Measurements from ENCODE around the gene CHD3.

The CHD3 gene

DNA sequence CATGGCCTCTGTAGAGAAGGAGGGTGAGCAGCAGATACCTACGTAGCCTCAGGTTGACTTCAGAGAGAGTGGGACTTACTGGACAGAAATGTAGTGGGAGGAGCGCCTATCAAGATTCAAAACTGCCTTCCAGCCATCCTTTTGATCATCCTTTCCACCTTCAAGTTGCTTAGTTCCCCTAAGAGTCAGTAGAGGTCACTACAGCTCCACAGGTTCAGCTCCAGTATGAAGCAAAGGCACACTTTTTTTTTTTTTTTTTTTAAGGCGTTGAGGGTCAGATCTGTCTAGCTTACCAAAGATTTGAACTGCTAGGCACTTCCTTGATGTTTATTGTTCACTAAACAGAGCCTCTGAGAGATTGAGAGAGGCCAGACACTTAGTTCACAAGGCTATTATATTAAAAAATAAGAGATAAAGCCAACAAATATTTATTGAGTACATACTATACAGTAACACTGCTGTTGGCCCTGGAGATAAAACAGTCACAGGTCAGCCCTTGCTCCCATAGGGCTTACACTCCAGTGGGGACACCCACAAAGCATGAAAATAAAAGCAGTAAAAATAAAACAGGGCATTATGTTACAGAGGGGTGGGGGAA lies 24.4 kb downstream of the CHD3 start:
- DNase-seq: peak; percentile 64
- H3K27ac ChIP-seq (ENCODE audit: low read length): peak overlapping the region; percentile 37; the same call in 1 of the 2 replicates

DNA sequence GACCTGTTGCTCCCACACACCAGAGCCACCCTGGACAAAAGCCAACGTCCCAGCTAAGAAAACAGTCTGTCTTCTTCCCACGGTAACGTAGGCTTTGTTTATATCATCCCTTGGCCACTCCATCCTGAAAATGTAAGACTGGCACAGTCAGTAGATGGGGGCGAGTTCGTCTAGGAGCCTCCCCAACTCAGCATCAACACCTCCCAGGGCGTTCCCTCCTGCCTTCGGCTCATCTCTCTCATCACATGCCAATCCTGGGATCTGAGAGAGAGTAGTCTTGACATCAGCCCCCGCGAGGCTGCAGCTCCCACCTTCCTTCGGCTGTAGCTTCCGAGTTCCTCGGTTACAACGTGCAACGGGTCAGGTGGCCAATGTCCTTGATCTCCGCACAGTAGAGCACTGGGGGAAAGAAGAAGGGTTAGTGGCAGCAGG lies 26.6 kb downstream of the CHD3 start:
- peaks cover 9% of the 10 kb centered on the region; the same call in 1 of the 2 replicates for H4K20me1 ChIP-seq (ENCODE audit: insufficient read depth, low read length)
- no peak for ATAC-seq (ENCODE audit: insufficient read depth, low read depth)
- no peak for TF ChIP-seq EZH2 (IDR thresholded peaks at IDR 0.05; ENCODE audit: borderline replicate concordance, low read depth, low read length, severe bottlenecking)
- TF ChIP-seq, protein P1, sequence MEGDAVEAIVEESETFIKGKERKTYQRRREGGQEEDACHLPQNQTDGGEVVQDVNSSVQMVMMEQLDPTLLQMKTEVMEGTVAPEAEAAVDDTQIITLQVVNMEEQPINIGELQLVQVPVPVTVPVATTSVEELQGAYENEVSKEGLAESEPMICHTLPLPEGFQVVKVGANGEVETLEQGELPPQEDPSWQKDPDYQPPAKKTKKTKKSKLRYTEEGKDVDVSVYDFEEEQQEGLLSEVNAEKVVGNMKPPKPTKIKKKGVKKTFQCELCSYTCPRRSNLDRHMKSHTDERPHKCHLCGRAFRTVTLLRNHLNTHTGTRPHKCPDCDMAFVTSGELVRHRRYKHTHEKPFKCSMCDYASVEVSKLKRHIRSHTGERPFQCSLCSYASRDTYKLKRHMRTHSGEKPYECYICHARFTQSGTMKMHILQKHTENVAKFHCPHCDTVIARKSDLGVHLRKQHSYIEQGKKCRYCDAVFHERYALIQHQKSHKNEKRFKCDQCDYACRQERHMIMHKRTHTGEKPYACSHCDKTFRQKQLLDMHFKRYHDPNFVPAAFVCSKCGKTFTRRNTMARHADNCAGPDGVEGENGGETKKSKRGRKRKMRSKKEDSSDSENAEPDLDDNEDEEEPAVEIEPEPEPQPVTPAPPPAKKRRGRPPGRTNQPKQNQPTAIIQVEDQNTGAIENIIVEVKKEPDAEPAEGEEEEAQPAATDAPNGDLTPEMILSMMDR (IDR thresholded peaks at IDR 0.05; ENCODE audit: borderline replicate concordance, extremely low read depth, low read length, poor library complexity, severe bottlenecking): no peak
- peak overlapping the region; percentile 76 for H2AFZ ChIP-seq (ENCODE audit: low read depth, low read length)
- H3K27me3 ChIP-seq (ENCODE audit: insufficient read depth, low read length, poor library complexity): no peaks in the 10 kb centered on the region
- H3K27ac ChIP-seq (ENCODE audit: low read length): peak overlapping the region; percentile 84
- H3K9me3 ChIP-seq (ENCODE audit: insufficient read depth, low read length, severe bottlenecking): no peaks in the 10 kb centered on the region
- DNase-seq: no peak
- H3K9ac ChIP-seq (ENCODE audit: low read depth, low read length): peak overlapping the region; percentile 89
- peak overlapping the region; percentile 31 to 66 for H3K4me3 ChIP-seq (ENCODE audit: low read depth in 1 of 2, low read length in 2 of 2)
- peaks cover 27% of the 10 kb centered on the region for H3K36me3 ChIP-seq (ENCODE audit: insufficient read depth, low read length)
- H3K4me1 ChIP-seq (ENCODE audit: insufficient read depth, low read length): peaks cover 36% of the 10 kb centered on the region
- H3K79me2 ChIP-seq (ENCODE audit: insufficient read depth, low read length): peaks cover 12% of the 10 kb centered on the region
- H3K4me2 ChIP-seq (ENCODE audit: insufficient read depth, low read length): peak overlapping the region; percentile 98

More for the DNA sequence above, 24.4 kb downstream of the CHD3 start:
- ATAC-seq (ENCODE audit: insufficient read depth, low read depth): peak; percentile 34
- Histone ChIP-seq H3K4me1 (ENCODE audit: insufficient read depth, low read length) (peaks cover 36% of the 10 kb centered on the region), H4K20me1 (ENCODE audit: insufficient read depth, low read length) (peaks cover 9% of the 10 kb centered on the region; the same call in 1 of the 2 replicates), H3K79me2 (ENCODE audit: insufficient read depth, low read length) (peaks cover 12% of the 10 kb centered on the region), H3K4me2 (ENCODE audit: insufficient read depth, low read length) (no peak overlapping the region), H3K36me3 (ENCODE audit: insufficient read depth, low read length) (peaks cover 47% of the 10 kb centered on the region), H3K9me3 (ENCODE audit: insufficient read depth, low read length, severe bottlenecking) (no peaks in the 10 kb centered on the region), H3K4me3 (ENCODE audit: low read depth in 1 of 2, low read length in 2 of 2) (no peak overlapping the region), H2AFZ (ENCODE audit: low read depth, low read length) (no peak overlapping the region), H3K27me3 (ENCODE audit: insufficient read depth, low read length, poor library complexity) (no peaks in the 10 kb centered on the region), H3K9ac (ENCODE audit: low read depth, low read length) (no peak overlapping the region)
- TF ChIP-seq EZH2 (IDR thresholded peaks at IDR 0.05; ENCODE audit: borderline replicate concordance, low read depth, low read length, severe bottlenecking): no peak
- TF ChIP-seq, protein P1 (IDR thresholded peaks at IDR 0.05; ENCODE audit: borderline replicate concordance, extremely low read depth, low read length, poor library complexity, severe bottlenecking): peak; percentile 89

DNA sequence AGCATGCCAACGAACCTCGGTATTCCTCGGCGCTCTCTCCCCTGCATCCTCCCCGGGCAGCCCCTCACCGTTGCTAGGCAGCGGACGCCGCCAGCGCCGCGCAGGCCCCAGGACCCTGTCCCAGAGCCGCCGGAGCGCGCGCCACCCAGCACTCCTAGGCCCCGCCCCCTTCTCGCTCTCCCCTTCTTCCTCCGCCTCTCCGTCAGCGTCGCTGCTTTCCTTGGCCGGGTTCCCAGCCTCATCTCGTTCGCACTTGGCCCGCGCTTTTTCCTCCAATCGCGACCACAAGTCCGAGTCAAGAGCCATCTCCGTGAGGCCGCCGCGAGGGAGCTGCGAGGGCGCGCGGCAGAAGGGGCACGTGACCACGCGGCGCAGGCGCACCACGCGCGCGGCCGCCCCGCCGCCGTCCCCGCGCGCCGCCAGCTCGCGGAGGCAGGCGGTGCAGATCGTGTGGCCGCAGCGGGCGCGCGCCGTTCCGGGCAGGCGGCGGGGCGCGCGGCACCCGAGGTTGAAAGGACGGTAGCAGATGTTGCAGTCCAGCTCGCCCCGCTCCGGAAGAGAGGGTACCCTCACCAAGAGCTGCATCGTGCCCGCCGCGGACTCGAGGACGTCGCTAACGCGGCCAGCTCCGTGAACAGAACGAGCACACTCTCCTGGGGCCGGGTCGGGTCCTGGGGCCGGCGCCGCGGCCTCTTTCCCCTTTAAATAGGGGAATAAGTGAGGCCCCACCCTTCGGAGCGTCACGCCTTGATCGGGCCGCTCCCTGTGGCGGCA lies 27.2 kb downstream of the CHD3 start, which contains the start of gene RNF227:
Gene RNF227, minus strand, starts transcription at position 679 of the 774 bp plus-strand sequence. Its CDS starts 94 bp downstream, at position 585.
- TF ChIP-seq, protein P1 (IDR thresholded peaks at IDR 0.05; ENCODE audit: borderline replicate concordance, extremely low read depth, low read length, poor library complexity, severe bottlenecking): no peak
- no peak for TF ChIP-seq EZH2 (IDR thresholded peaks at IDR 0.05; ENCODE audit: borderline replicate concordance, low read depth, low read length, severe bottlenecking)
- ATAC-seq (ENCODE audit: insufficient read depth, low read depth) (peak; percentile 87), DNase-seq (peak; percentile 95)
- Histone ChIP-seq H3K9ac (ENCODE audit: low read depth, low read length) (peak within 1 kb of the TSS; percentile 89), H3K36me3 (ENCODE audit: insufficient read depth, low read length) (peaks cover 21% of the 10 kb centered on the region), H4K20me1 (ENCODE audit: insufficient read depth, low read length) (peaks cover 9% of the 10 kb centered on the region; the same call in 1 of the 2 replicates), H3K27me3 (ENCODE audit: insufficient read depth, low read length, poor library complexity) (no peaks in the 10 kb centered on the region), H3K4me3 (ENCODE audit: low read depth in 1 of 2, low read length in 2 of 2) (peak within 1 kb of the TSS; percentile 31 to 66), H3K4me2 (ENCODE audit: insufficient read depth, low read length) (peak within 1 kb of the TSS; percentile 98), H3K79me2 (ENCODE audit: insufficient read depth, low read length) (peaks cover 12% of the 10 kb centered on the region), H3K27ac (ENCODE audit: low read length) (peak within 1 kb of the TSS; percentile 84), H3K4me1 (ENCODE audit: insufficient read depth, low read length) (peaks cover 36% of the 10 kb centered on the region), H3K9me3 (ENCODE audit: insufficient read depth, low read length, severe bottlenecking) (no peaks in the 10 kb centered on the region), H2AFZ (ENCODE audit: low read depth, low read length) (peak within 1 kb of the TSS; percentile 76)

Measured in DND-41 (cell line).